ENCODE data around the gene SPATS2L.

Gene SPATS2L

DNA sequence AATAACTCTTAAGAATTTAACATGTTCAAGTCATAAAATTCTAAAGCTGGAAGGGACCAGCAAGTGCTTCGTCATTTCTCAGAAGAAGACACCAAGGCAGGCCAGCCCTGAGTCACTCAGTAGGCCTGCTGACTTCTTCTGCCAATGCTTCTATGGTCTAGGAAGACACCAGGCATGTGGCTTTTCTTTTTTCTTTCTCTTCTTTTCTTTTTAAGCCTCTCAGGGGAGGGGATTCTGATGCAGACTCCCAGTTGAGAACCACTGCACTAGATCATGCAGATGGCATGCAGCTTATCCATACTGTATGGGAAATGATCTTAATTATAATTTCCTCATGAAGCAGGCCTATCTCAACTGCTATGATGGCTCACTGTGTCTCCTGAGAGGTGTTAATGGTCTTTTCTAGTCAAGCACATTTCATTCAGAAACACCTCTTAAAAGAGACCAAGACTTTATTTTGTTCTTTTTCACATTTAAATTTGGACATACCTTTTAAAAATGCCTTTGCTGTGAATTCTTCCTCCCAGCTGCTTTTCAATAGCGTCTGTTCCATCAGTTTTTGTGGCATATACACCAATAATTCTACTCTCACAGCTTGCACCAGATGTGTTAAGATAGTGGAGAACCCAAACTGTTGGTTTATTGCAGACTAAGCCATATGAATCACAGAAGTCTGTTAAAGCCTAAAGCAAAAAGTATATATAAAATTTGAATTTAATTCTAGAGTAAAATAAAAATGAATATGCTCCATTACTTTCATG is 192.1 kb downstream of the SPATS2L start:
- DNase-seq (ENCODE audit: low read depth in 2 of 2) = no peak

DNA sequence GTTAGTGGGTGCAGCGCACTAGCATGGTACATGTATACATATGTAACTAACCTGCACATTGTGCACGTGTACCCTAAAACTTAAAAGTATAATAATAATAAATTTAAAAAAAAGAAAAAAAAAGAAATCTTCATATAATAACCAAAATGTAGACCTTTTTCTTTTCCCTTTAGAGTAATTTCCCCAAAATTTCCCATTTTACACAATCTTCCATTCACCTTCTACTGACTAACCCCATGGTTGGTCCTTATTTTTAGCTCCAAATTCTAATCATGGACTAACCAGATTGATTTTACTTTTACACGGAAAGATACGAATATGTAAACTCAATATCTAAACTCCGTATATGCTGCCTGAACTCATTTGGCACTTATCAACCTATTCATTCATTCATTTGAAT is 195.7 kb downstream of the SPATS2L start:
- DNase-seq (ENCODE audit: low read depth in 2 of 2) = no peak

DNA sequence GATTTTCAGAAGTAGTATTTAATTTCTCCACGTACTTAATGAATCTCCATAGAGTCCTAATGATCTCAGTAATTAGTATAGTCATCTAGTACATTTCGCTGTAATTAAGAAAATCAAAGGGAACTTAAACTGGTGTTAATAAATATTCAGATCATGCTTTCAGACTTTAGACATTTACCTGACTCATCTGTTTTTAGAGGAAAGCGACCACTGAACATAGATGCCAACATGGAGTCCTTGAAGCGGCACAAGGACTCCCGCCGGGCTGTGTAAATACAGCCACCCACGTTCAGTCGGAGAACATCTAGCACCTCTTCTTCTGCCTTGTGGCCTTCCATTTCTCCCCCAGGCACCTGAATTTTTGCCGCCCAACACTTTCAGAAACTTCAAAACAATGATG is 200.2 kb downstream of the SPATS2L start:
- DNase-seq (ENCODE audit: low read depth in 2 of 2) = no peak

DNA sequence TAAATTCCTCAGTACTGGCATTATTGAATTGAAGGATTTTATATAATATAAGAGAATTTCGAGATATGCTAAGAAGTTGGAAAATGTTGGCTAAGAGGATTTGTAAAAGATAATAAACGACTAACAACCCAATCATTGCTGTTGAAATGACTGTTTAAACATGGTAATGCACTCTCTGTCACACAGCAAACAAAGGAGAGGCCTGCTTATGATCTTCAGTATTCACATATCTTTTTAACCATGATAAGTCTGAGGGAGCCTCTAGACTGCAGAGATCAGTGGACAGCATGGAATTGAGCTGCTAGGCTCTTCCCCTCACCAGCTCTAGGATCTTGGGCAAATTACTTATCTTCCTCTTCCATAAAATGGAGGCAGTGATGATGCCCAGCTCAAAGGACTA is 200.7 kb downstream of the SPATS2L start:
- no peak for DNase-seq (ENCODE audit: low read depth in 2 of 2)

DNA sequence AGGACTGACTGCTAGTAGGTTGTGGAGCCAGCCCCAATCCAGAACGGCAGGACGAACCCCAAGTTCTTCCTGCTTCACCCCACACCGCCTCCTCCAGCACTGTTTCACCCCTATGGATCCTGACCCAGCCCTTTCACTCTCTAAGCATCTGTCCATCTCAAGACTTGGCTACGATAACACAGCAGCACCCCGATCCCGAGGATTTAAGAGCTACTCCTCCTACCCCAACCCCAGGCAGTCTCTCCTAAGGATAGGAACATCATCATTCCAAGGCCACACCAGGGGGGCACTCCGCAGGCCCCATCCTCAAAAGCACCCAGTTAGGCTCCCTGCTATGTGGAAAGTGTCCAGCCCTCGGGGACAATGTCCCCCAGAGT is 202.7 kb downstream of the SPATS2L start:
- DNase-seq (ENCODE audit: low read depth in 2 of 2) = no peak

DNA sequence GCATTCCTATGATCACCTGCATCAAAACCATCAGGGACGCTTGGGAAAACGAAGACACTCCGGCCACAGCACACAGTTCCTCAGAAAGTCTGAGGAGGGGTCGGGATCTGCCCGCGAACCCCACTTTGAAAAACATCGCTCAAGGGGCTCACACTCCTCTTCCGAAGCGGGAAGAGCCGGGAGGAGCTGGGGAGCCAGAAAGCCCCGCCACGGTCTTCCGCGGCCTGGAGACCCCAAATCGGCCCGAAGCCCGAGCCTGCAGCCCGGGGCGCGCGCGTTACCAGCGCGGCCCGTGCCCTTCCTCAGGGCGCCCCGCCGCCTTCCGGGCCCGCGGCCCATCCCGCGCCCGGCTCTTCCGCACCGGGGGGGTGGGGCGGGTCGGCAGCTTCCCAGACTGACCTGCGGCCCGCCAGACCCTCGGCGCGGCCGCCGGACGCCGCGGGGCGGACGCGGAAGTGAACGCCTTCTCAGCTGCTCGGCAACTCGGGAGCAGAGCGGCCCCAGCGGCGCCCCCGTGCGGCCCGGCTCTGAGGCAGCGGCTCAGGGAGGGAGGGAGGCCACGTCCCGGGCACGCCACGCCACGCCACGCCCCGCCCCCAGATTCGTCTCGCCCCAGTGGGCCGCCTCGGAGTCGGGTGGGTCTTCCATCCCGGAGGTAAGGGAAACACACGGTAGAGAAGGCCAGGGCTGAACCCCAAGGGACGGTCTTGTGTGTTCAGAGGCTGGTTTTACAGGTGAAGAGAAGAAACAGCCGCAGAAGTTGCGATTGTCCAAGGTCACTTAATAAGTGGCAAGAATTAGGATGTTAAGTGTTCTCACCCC is 203.3 kb downstream of the SPATS2L start, which contains the start of gene KCTD18:
Gene KCTD18, minus strand, starts transcription at position 457 of the 822 bp plus-strand sequence. CDS start 3,052 bp downstream, outside the sequence.
- peak; percentile 86 to 89 for DNase-seq (ENCODE audit: low read depth in 2 of 2)

DNA sequence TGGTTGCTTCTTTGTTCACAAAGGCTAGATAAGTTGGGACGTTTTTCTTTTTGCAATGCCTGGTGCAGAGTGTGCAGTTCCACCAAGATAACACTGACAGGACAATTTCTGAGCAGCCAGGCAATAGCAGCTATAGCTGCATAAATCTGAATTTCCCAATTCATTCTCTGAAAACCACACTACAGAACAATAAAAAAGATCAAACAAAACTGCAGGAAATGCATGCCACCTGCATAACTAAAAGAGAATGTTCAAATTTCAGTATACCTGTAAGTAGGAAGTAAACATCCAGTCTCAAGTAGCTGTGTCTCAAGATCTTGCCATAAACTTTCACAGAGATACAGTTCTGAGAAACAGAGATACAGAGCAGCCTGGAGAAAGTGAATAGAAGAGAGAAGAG is 208.7 kb downstream of the SPATS2L start:
- DNase-seq (ENCODE audit: low read depth in 2 of 2) = no peak

DNA sequence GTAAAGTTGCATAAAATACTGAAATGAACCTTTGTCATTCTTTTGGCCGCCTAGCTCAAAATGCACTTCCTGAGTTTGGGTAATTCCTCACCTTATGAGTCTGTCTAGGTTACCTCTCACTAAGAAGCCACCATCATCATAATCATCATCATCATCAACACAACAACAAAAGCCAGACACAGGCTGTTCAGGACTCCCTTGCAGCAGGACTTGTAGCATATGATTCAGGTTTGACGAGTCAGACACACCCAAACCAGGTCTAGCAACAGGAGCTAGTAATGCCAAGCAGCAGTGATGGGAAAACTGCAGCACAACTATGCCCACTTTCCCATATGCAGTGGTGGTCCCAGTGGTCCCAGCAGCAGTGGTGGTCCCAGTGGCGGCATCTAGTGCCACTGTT is 216.7 kb downstream of the SPATS2L start:
- no peak for DNase-seq (ENCODE audit: low read depth in 2 of 2)

DNA sequence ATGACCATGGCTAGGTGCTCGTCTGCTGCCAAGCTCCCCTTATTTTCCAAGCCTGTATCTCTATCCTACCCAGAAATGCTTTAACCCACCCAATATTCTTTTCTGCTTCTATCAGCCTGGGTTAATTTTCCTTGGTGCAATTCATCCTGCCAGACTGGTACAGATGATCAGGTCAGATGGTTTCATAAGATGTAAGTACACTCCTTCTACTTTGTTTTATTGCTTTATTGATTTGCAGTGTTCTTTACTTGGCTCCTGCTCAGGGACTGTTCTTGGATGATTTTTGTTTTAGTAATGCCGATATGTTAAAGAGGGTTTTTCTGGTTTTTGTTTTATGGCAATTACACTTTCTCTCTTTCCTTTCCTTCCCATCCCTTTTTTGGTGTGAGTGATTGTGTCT is 217.1 kb downstream of the SPATS2L start:
- DNase-seq (ENCODE audit: low read depth in 2 of 2) = no peak

DNA sequence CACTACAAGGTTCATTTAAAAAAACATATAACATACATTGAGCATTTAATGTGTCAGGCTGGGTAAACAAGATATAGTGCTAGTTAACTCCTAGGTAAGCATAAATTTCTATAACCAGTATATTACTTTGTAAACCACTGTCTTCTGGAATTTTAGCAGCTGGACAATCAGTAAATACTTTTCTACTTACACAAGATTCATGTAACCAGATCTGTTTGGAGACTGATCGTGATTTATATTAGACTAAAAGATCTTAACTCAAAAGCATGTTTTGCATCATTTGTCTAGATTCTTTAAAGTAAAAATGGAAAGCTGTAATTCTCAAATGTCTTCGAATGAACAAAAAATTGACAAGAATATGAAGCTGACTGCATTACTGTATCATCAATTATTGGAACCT is 218.6 kb downstream of the SPATS2L start:
- DNase-seq (ENCODE audit: low read depth in 2 of 2) = no peak

DNA sequence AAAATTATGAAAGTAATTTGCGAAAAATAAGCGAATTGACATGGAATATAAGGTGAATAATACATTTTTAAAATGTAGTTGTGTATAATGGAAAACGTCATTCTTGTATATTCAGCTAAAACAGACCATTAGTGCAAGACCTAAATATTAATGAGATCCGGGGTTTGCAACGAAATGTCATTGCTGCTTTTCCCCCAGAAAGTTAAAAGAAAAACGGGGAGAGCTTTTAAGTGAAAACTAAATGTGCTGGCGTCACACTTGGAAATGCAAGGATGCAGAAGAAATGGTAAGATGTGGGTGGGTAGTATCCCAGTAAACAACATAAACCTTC is 219.0 kb downstream of the SPATS2L start:
- DNase-seq (ENCODE audit: low read depth in 2 of 2) = no peak

DNA sequence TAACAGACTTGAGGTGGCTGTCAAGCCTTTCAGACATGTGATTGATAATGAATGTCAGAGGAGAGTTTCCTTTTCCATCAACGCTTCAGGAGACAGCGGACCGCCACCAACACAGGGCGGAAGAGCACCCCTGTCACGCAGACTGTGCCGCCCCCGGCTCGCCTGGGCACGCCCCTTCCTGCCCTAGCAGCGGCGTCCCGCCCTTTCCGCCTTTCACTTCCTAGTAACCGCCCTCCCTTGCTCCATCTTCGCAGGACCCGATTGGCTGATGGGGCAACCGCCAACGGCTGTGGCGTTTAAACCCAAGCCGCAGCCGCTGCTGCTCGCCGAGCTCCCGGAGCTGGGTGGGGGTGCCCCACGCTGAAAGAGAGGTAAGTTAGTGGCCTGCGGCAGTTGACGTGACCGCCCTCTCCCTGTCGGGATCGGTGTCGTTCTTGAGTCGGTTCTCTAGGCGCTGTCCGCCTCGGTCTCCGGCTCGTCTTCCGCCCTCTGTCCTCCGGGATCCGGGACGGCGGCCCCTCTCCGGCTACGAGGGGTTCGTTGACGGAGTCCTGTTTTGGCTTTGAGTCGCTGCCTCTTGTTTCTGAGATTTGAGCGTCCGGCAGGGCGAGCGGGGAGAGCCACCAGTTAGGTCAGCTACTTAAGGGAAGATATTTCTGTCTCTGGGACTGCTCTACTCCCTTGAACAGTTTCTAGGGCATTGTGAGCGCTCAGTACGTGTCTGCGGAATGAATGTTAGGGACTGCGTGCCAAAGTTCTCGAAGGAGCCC is 219.6 kb downstream of the SPATS2L start, which contains the start of gene SGO2:
Gene SGO2, plus strand, starts transcription at position 326 of the 770 bp plus-strand sequence. CDS start 6,769 bp downstream, outside the sequence.
- peak; percentile 93 to 94 for DNase-seq (ENCODE audit: low read depth in 2 of 2)

DNA sequence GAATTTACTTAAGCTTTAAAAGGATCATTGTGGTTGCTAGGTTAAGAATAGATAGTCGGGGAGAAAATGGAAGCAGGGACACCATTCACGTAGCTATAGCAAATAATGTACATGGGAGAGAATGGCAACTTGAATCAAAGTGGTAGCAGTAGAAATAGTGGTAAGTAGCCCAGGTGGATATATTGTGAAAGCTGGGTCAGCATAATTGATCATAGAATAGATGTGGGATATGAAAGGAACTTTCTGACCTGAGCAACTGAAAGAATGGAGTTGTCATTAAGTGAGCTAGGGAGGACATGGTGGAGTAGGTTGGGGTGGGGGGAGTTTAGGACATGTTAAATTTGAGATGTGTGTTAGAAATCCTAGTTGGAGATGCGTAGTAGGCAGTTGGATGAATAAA is 221.7 kb downstream of the SPATS2L start:
- no peak for DNase-seq (ENCODE audit: low read depth in 2 of 2)

All from activated CD4-positive, alpha-beta T cell treated with anti-CD3 and anti-CD28 coated beads for 24 hours (primary cell).